CD14-positive monocyte (primary cell): ENCODE measurements around the gene CEP78. TPM values are rescaled to one million over a fixed set of nuclear protein-coding genes. Genes with fewer than 3 reads are reported as not detected.

Source experiments
- DNase-seq, 3 donors: peaks; one replicate each; pipeline ENCODE4 v3.0.0-alpha.2; 2011 to 2022
- H2AFZ ChIP-seq: 2 replicates; pipeline ENCODE4 v1.6.0; 2012; ENCODE audit warnings: mild to moderate bottlenecking, low read depth, low read length, inconsistent platforms; ENCODE audit not compliant: insufficient read depth, poor library complexity, severe bottlenecking
- H3K27ac ChIP-seq, 2 donors: 1 replicate in 1 of 2; 2 replicates in 1 of 2; pipeline ENCODE4 v1.5.1; 2012 to 2013; ENCODE audit warnings: low read length in 2 of 2, control low read depth in 1 of 2, inconsistent platforms in 1 of 2, low read depth in 1 of 2, mild to moderate bottlenecking in 1 of 2
- H3K27me3 ChIP-seq, 2 donors: one replicate each; pipeline versions ENCODE4 v1.6.0 to v1.6.1; 2011 to 2013; ENCODE audit warnings: low read length in 2 of 2; ENCODE audit not compliant: control insufficient read depth in 2 of 2, insufficient read depth in 2 of 2
- H3K36me3 ChIP-seq, 2 donors: replicated peaks in 1 of 2; 1 replicate in 1 of 2; 2 replicates in 1 of 2; pipeline versions ENCODE4 v1.5.1 to v1.6.1; 2012 to 2013; ENCODE audit warnings: low read length in 2 of 2, control low read depth in 1 of 2, inconsistent platforms in 1 of 2, mild to moderate bottlenecking in 1 of 2; ENCODE audit not compliant: insufficient read depth in 2 of 2, control insufficient read depth in 1 of 2
- H3K4me1 ChIP-seq, 2 donors: 1 replicate in 1 of 2; 2 replicates in 1 of 2; pipeline versions ENCODE4 v1.5.1 to v1.6.1; 2012 to 2013; ENCODE audit warnings: low read length in 2 of 2, control low read depth in 1 of 2, inconsistent platforms in 1 of 2, mild to moderate bottlenecking in 1 of 2, moderate library complexity in 1 of 2; ENCODE audit not compliant: insufficient read depth in 2 of 2, control insufficient read depth in 1 of 2
- H3K4me2 ChIP-seq: replicated peaks from 2 replicates; pipeline ENCODE3; 2012; ENCODE audit warnings: low read length, moderate library complexity, mild to moderate bottlenecking; ENCODE audit not compliant: poor library complexity, severe bottlenecking; ENCODE audit errors: extremely low read depth
- H3K4me3 ChIP-seq, 3 experiments: fragments of 200-600 bp in 1 of 3; sonication (generic) in 1 of 3; replicated peaks in 1 of 3; 1 replicate in 2 of 3; 2 replicates in 1 of 3; pipeline ENCODE4 v1.5.1; 2011 to 2013; ENCODE audit warnings: low read length in 3 of 3, mild to moderate bottlenecking in 3 of 3, control low read depth in 2 of 3, low read depth in 2 of 3, inconsistent platforms in 1 of 3, moderate library complexity in 1 of 3
- H3K79me2 ChIP-seq: 2 replicates; pipeline ENCODE4 v1.6.0; 2012; ENCODE audit warnings: mild to moderate bottlenecking, control low read depth, inconsistent platforms, low read length, moderate library complexity; ENCODE audit not compliant: insufficient read depth
- H3K9ac ChIP-seq: 2 replicates; pipeline ENCODE4 v1.6.0; 2017; ENCODE audit warnings: low read length, mild to moderate bottlenecking; ENCODE audit not compliant: insufficient read depth, poor library complexity, severe bottlenecking
- H3K9me3 ChIP-seq, 2 donors: replicated peaks in 1 of 2; 1 replicate in 1 of 2; 2 replicates in 1 of 2; pipeline versions ENCODE4 v1.5.1 to v1.6.1; 2012 to 2013; ENCODE audit warnings: low read length in 2 of 2, control low read depth in 1 of 2; ENCODE audit not compliant: control insufficient read depth in 1 of 2, insufficient read depth in 1 of 2
- H4K20me1 ChIP-seq: 2 replicates; pipeline ENCODE4 v1.6.0; 2012; ENCODE audit warnings: mild to moderate bottlenecking, low read length, control low read depth, moderate library complexity; ENCODE audit not compliant: insufficient read depth
- H3K27ac Mint-ChIP-seq, 7 donors: one replicate each; pipeline ENCODE4 v1.8.0; 2020; ENCODE audit warnings: mild to moderate bottlenecking in 7 of 7, mixed read lengths in 7 of 7, moderate library complexity in 6 of 7, inconsistent platforms in 2 of 7
- H3K27me3 Mint-ChIP-seq, 3 donors: one replicate each; pipeline ENCODE4 v1.8.0; 2021 to 2022; ENCODE audit warnings: low read depth in 3 of 3, mild to moderate bottlenecking in 3 of 3, mixed read lengths in 3 of 3, moderate library complexity in 3 of 3, inconsistent platforms in 1 of 3
- H3K36me3 Mint-ChIP-seq, 2 donors: one replicate each; pipeline ENCODE4 v1.8.0; 2020; ENCODE audit warnings: mixed read lengths in 2 of 2, inconsistent platforms in 1 of 2, mild to moderate bottlenecking in 1 of 2
- H3K4me1 Mint-ChIP-seq: one replicate; pipeline ENCODE4 v1.8.0; 2020; ENCODE audit warnings: mild to moderate bottlenecking, mixed read lengths
- H3K4me3 Mint-ChIP-seq, 2 donors: one replicate each; pipeline ENCODE4 v1.8.0; 2020; ENCODE audit warnings: mild to moderate bottlenecking in 2 of 2, mixed read lengths in 2 of 2, moderate library complexity in 1 of 2
- H3K9me3 Mint-ChIP-seq, 7 donors: one replicate each; pipeline ENCODE4 v1.8.0; 2020 to 2022; ENCODE audit warnings: mixed read lengths in 7 of 7, mild to moderate bottlenecking in 6 of 7, moderate library complexity in 6 of 7, inconsistent platforms in 2 of 7
- CTCF ChIP-seq: fragments of 200-600 bp; IDR thresholded peaks from one replicate; pipeline ENCODE4 v1.8.0; 2022; ENCODE audit warnings: antibody characterized with exemption, mild to moderate bottlenecking
- WGBS: methylation state at CpG from one replicate; pipeline ENCODE4 v1.1.5; 2013; ENCODE audit warnings: missing lambda C conversion rate; ENCODE audit not compliant: insufficient coverage; 5-methylcytosine and 5-hydroxymethylcytosine counted together
- intact Hi-C, 2 donors: fragments of 100-400 bp; cut with micrococcal nuclease; formaldehyde crosslinking; loops; one replicate each; pipeline versions ENCODE4 v1.15.0 to v1.15.1; 2023
- polyA plus RNA-seq, 3 donors: library from polyadenylated mRNA; depleted of rRNA in 1 of 3; unstranded in 2 of 3; stranded (reverse) in 1 of 3; fragments of 300-500 nt in 2 of 3; fragments of >200 nt in 1 of 3; fragmentation: Illumina TruSeq in 2 of 3; gene quantifications; 1 replicate in 2 of 3; 2 replicates in 1 of 3; pipeline ENCODE4 v1.2.3, GENCODE V29; 2012 to 2021

The CEP78 gene
- polyA plus RNA-seq, 3 donors = 1.7 to 3.3 (median 2.5) TPM

GRCh38 chr9:78325343-78325742 lies 89.5 kb downstream of the CEP78 start:
- H3K79me2 ChIP-seq = no peaks in the 10 kb centered on the region
- intact Hi-C loops = no loop called here
- no peak overlapping the region for H3K4me2 ChIP-seq
- peak overlapping the region in 1 of 7 donors; percentile 30 for H3K27ac Mint-ChIP-seq
- no peaks in the 10 kb centered on the region for H3K36me3 ChIP-seq
- no peak overlapping the region for H3K4me3 Mint-ChIP-seq
- H3K27me3 Mint-ChIP-seq = peaks cover 0 to 3% (median 1%) of the 10 kb centered on the region in 3 donors
- H2AFZ ChIP-seq = no peak overlapping the region
- no peak overlapping the region for H3K9ac ChIP-seq
- no peak overlapping the region for H3K4me3 ChIP-seq
- peaks cover 0 to 2% (median 0%) of the 10 kb centered on the region in 7 donors for H3K9me3 Mint-ChIP-seq
- WGBS = 50% methylated on average over 4 of the region's 6 CpGs
- TF ChIP-seq CTCF = no peak
- no peaks in the 10 kb centered on the region for H3K27me3 ChIP-seq
- no peaks in the 10 kb centered on the region for H4K20me1 ChIP-seq
- peaks cover 8% of the 10 kb centered on the region for H3K4me1 Mint-ChIP-seq
- no peak for DNase-seq
- H3K36me3 Mint-ChIP-seq = peaks cover 0 to 2% of the 10 kb centered on the region in 2 donors
- H3K4me1 ChIP-seq = no peaks in the 10 kb centered on the region
- no peaks in the 10 kb centered on the region for H3K9me3 ChIP-seq
- no peak overlapping the region for H3K27ac ChIP-seq

- no peak for TF ChIP-seq CTCF
- H3K9ac ChIP-seq = no peak overlapping the region
These were observed 90.0 kb downstream of the CEP78 start for GRCh38 chr9:78325846-78326360.

More at GRCh38 chr9:78325846-78326360, 90.0 kb downstream of the CEP78 start:
- peaks cover 0 to 2% (median 0%) of the 10 kb centered on the region in 7 donors for H3K9me3 Mint-ChIP-seq
- H3K27me3 Mint-ChIP-seq = peaks cover 0 to 3% (median 2%) of the 10 kb centered on the region in 3 donors
- H3K4me1 Mint-ChIP-seq = peaks cover 8% of the 10 kb centered on the region
- H3K79me2 ChIP-seq = no peaks in the 10 kb centered on the region
- H3K4me3 Mint-ChIP-seq = no peak overlapping the region
- no peak overlapping the region for H3K4me3 ChIP-seq
- DNase-seq = no peak
- H3K36me3 ChIP-seq = no peaks in the 10 kb centered on the region
- H2AFZ ChIP-seq = no peak overlapping the region
- no peaks in the 10 kb centered on the region for H4K20me1 ChIP-seq
- no peaks in the 10 kb centered on the region for H3K27me3 ChIP-seq
- no peak overlapping the region for H3K4me2 ChIP-seq
- no peaks in the 10 kb centered on the region for H3K9me3 ChIP-seq
- H3K27ac Mint-ChIP-seq = no peak overlapping the region
- no peaks in the 10 kb centered on the region for H3K4me1 ChIP-seq
- H3K27ac ChIP-seq = no peak overlapping the region
- intact Hi-C loops = no loop called here
- WGBS = 81% methylated on average over 3 of the region's 5 CpGs
- H3K36me3 Mint-ChIP-seq = peaks cover 0 to 2% of the 10 kb centered on the region in 2 donors
